Sigmoid colon (tissue), 4 donors: ENCODE data around the gene PLEKHG2.

Source experiments
- CTCF ChIP-seq, 4 experiments: fragments of 450-650 bp in 3 of 4; fragments of 200-600 bp in 1 of 4; IDR thresholded peaks; one replicate each; pipeline ENCODE4 v1.5.1; 2016 to 2019; ENCODE audit warnings: antibody characterized with exemption in 4 of 4, mild to moderate bottlenecking in 3 of 4, moderate library complexity in 2 of 4
- POLR2AphosphoS5 ChIP-seq, 4 donors: sonication (generic); formaldehyde crosslinking; IDR thresholded peaks; one replicate each; pipeline ENCODE4 v1.6.1; 2017; ENCODE audit warnings: antibody characterized with exemption in 4 of 4

DNA sequence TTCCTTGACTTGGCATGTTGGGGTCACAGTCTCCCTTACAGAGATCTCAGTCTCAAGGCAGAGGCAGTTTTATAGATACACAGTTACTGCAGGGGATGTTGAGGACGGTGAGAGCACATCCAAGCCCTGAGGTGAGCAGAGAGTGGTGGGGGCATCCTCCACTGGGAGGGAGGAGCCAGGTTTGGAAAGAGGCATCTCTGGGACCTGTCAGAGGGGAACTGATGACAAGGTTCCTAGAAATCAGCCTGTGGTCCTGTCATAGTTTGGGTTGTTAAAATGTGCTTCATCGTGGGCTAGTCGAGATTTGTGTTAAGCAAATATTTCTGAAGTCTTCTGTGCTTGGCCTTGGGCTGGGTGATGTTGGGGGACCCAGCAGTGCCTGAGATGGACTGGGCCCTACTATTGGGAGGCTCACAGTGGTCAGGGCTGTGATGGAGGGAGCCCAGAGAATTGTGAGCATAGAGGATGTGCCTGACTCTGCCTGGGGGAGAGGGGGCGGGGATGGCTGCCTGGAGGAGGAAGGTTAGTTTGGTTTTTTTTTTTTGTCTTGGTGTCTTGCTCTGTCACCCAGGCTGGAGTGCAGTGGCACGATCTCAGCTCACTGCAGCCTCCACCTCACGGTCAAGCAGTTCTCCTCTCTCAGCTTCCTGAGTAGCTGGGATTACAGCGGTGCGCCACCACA is 36.8 kb downstream of the PLEKHG2 start:
- TF ChIP-seq CTCF (IDR thresholded peaks at IDR 0.05) = no peak
- no peak for TF ChIP-seq POLR2AphosphoS5 (IDR thresholded peaks at IDR 0.05)
